ENCODE data around the gene KRT75. TPM values are rescaled to one million over a fixed set of nuclear protein-coding genes. Genes with fewer than 3 reads are reported as not detected.

The KRT75 gene
- total and polyA plus RNA-seq, 2 of the 4 experiments (the other 2 are of a cell fraction) = not detected

DNA sequence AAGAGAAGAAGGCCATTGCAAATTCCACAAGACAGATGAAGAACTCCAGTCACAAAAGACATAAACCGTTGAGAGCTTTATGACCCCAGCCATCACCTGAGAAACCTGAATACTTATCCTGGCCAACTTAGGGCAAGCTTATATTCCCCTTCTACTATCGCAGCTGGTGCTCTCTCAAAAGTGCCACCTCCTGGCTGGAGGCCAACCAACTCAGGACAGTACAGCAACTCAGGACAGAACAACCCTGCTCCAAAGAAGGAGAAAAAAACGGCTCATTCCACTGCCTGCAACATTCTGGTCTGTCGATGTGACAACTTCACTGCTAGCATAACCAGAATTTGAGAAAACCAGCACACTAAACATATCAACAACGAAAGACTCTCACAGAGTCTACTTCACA, 27.5 kb upstream of the KRT75 start:
- H3K9ac ChIP-seq (ENCODE audit: low read depth, low read length) = no peak overlapping the region

More for the DNA sequence above, 27.5 kb upstream of the KRT75 start:
- Histone ChIP-seq H4K20me1 (ENCODE audit: insufficient read depth, low read length) (no peaks in the 10 kb centered on the region), H3K56ac (ENCODE audit: extremely low read depth, insufficient read depth, low read length) (no peak overlapping the region), H3K4me3 (ENCODE audit: insufficient read depth, low read depth, low read length) (no peak overlapping the region), H2BK20ac (ENCODE audit: low read depth, low read length) (no peak overlapping the region), H4K5ac (ENCODE audit: low read depth, low read length) (no peak overlapping the region), H3K4me1 (ENCODE audit: control insufficient read depth, insufficient read depth, low read length) (no peaks in the 10 kb centered on the region), H3K23ac (ENCODE audit: low read depth, low read length) (no peak overlapping the region), H3K4me2 (ENCODE audit: low read depth, low read length) (no peak overlapping the region), H2BK120ac (ENCODE audit: low read depth, low read length) (no peak overlapping the region), H2BK5ac (ENCODE audit: low read depth, low read length, poor library complexity, severe bottlenecking) (no peak overlapping the region), H2AK9ac (replicated peaks; ENCODE audit: low read depth, low read length, poor library complexity) (no peak overlapping the region), H3K79me1 (ENCODE audit: low read depth in 1 of 2, low read length in 2 of 2) (no peaks in the 10 kb centered on the region), H3K27ac (ENCODE audit: insufficient read depth, low read length) (no peak overlapping the region), H3K9me3 (ENCODE audit: control insufficient read depth, insufficient read depth, low read length) (no peaks in the 10 kb centered on the region), H3K27me3 (ENCODE audit: control insufficient read depth, insufficient read depth, low read length) (no peaks in the 10 kb centered on the region; the same call in 1 of the 2 replicates), H2AK5ac (ENCODE audit: low read depth, low read length) (no peak overlapping the region), H3K18ac (ENCODE audit: low read depth, low read length) (no peak overlapping the region), H4K8ac (ENCODE audit: low read depth in 2 of 2, low read length in 2 of 2) (no peak overlapping the region), H3K9me1 (ENCODE audit: insufficient read depth, low read length) (no peaks in the 10 kb centered on the region), H2AFZ (replicated peaks; ENCODE audit: low read length, poor library complexity) (no peak overlapping the region), H2BK15ac (ENCODE audit: low read depth, low read length) (no peak overlapping the region), H3K14ac (replicated peaks; ENCODE audit: low read depth, low read length) (no peak overlapping the region), H4K91ac (ENCODE audit: insufficient read depth, low read depth, low read length) (no peak overlapping the region), H3K4ac (ENCODE audit: low read depth, low read length) (no peak overlapping the region), H3K36me3 (ENCODE audit: control insufficient read depth, insufficient read depth, low read length) (no peaks in the 10 kb centered on the region)
- intact Hi-C loops (cut with micrococcal nuclease) = no loop called here
- POLR2A ChIA-PET (ENCODE audit: unreplicated experiment) = no interaction called here
- in situ Hi-C loops (cut with MboI; ENCODE audit: low sequenced_read_pairs) = no loop called here
- BruUV-seq (replicated peaks) = no TSS peak
- TF ChIP-seq BHLHE40 (IDR thresholded peaks at IDR 0.05; ENCODE audit: low read depth, low read length) (no peak), CEBPB (IDR thresholded peaks at IDR 0.05; ENCODE audit: low read depth, low read length) (no peak), NFE2L2 (IDR thresholded peaks at IDR 0.05; ENCODE audit: low read depth, low read length) (no peak), RAD21 (IDR thresholded peaks at IDR 0.05; ENCODE audit: low read length) (no peak), RFX5 (IDR thresholded peaks at IDR 0.05; ENCODE audit: low read depth, low read length) (no peak), FOS (IDR thresholded peaks at IDR 0.05; ENCODE audit: low read depth, low read length) (no peak), MXI1 (IDR thresholded peaks at IDR 0.05; ENCODE audit: borderline replicate concordance, low read depth, low read length) (no peak), MAZ (IDR thresholded peaks at IDR 0.05; ENCODE audit: borderline replicate concordance, low read depth, low read length) (no peak), CHD1 (IDR thresholded peaks at IDR 0.05; ENCODE audit: low read depth, low read length) (no peak), POLR2A (IDR thresholded peaks at IDR 0.05; ENCODE audit: low read depth, low read length) (no peak), RCOR1 (IDR thresholded peaks at IDR 0.05; ENCODE audit: insufficient replicate concordance, low read length) (no peak), USF2 (IDR thresholded peaks at IDR 0.05; ENCODE audit: low read depth, low read length) (no peak), ELK1 (IDR thresholded peaks at IDR 0.05; ENCODE audit: borderline replicate concordance, low read depth, low read length) (no peak), MAFK (IDR thresholded peaks at IDR 0.05; ENCODE audit: low read depth, low read length) (no peak), SMC3 (IDR thresholded peaks at IDR 0.05; ENCODE audit: low read depth, low read length) (no peak)
- TF ChIP-seq, protein P1, sequence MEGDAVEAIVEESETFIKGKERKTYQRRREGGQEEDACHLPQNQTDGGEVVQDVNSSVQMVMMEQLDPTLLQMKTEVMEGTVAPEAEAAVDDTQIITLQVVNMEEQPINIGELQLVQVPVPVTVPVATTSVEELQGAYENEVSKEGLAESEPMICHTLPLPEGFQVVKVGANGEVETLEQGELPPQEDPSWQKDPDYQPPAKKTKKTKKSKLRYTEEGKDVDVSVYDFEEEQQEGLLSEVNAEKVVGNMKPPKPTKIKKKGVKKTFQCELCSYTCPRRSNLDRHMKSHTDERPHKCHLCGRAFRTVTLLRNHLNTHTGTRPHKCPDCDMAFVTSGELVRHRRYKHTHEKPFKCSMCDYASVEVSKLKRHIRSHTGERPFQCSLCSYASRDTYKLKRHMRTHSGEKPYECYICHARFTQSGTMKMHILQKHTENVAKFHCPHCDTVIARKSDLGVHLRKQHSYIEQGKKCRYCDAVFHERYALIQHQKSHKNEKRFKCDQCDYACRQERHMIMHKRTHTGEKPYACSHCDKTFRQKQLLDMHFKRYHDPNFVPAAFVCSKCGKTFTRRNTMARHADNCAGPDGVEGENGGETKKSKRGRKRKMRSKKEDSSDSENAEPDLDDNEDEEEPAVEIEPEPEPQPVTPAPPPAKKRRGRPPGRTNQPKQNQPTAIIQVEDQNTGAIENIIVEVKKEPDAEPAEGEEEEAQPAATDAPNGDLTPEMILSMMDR (conservative IDR thresholded peaks at IDR 0.05; ENCODE audit: low read depth, low read length) = no peak
- no peak for ATAC-seq (ENCODE audit: low read depth)
- dilution Hi-C loops (cut with HindIII; ENCODE audit: low sequenced_read_pairs, unreplicated experiment) = no loop called here
- WGBS, 2 experiments (ENCODE audit: extremely low coverage in 2 of 2, insufficient read length in 1 of 2) = no CpG with 5 or more reads among the region's 5 CpGs
- DNase-seq = no peak
- CTCF ChIA-PET = no interaction called here

All from IMR-90 (cell line).